Stimulated activated CD4-positive, alpha-beta T cell treated with anti-CD3 and anti-CD28 coated beads, Interleukin-15, amount 100 ng/mL, for 24 hours (primary cell): ENCODE results near the gene CORIN.
"Not testable (repeated sequence)": the region's sequence is repeated elsewhere in the genome, so short reads cannot be mapped to it uniquely, and the experiment has no call there.

Experiments
- DNase-seq: peaks from one replicate; pipeline ENCODE4 v3.0.0-alpha.2; 2020

Gene CORIN

DNA sequence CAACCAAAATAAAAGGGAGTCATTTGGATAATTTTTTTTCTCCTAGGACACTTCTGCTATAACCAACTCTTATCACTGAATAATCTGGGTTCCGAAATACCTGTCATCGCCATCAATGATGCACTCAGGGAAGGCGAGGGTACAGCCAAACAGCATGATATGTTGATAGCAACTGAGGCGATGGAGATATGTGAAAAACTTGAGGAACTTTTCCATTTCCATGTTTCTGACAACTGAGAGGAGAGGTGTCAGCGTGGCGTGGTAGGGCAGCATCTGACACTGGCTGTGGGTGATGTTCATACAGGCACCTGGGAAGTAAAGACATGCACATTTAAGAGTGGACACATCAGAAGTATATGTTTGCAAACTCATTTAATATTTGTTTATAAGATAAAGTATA, 74.6 kb downstream of the CORIN start:
- DNase-seq = no peak

GRCh38 chr4:47762376-47763266, 75.2 kb downstream of the CORIN start:
- DNase-seq = no peak

DNA sequence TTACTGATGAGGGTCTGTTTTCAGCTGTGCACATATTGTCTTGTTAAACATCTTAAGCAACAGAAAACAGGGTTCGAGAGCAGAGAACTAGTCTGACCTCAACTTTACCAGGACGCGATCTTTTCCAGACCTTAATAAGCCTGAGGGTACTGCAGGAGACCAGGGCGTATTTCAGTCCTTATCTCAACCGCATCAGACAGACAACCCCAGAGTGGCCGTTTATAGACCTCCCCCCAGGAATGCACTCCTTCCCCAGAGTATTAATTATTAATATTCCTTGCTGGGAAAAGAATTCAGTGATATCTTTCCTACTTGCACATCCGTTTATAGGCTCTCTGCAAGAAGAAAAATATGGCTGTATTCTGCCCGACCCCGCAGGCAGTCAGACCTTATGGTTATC, 84.6 kb downstream of the CORIN start:
- not testable (repeated sequence) for DNase-seq

DNA sequence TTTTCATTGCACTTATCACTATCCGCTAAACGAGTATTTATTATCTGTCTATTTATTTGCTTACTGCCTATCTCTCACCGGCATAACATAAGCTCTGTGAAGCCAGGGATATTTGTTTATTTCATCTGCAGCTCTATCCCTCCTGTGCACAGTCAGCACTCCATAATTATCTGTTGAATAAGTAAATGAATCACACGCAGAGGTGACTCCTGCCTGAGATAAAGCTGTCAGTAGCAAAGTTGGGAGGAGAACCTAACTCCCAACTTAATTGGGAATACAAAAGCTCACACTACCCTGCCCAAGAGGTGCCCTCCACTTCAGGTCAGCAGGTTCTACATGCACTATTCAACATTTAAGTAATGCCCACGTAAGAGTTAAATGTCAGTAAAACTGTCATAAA, 85.7 kb downstream of the CORIN start:
- DNase-seq = no peak

GRCh38 chr4:47750788-47751187, 87.1 kb downstream of the CORIN start:
- DNase-seq = no peak

- no peak for DNase-seq
Measured at GRCh38 chr4:47749858-47750257, 88.0 kb downstream of the CORIN start.

DNA sequence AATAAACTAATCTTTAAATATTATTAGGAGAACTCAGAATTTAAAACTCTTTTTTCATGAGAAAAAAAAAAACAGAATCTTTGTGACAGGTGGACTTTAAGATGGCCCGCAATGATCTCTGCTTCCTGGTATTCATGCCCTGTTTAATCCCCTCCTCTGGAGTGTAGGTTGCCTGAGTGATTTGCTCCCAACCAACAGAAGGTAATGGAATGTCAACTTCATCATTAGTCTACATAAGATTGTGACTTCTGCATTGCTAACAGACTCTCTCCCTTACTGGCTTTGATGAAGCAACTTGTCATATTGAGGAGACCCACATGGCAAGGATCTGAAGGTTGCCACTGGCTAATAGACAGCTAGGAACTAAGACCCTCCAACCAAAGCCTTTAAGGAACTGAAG, 88.8 kb downstream of the CORIN start:
- no peak for DNase-seq

GRCh38 chr4:47747846-47748494, 89.9 kb downstream of the CORIN start:
- no peak for DNase-seq

DNA sequence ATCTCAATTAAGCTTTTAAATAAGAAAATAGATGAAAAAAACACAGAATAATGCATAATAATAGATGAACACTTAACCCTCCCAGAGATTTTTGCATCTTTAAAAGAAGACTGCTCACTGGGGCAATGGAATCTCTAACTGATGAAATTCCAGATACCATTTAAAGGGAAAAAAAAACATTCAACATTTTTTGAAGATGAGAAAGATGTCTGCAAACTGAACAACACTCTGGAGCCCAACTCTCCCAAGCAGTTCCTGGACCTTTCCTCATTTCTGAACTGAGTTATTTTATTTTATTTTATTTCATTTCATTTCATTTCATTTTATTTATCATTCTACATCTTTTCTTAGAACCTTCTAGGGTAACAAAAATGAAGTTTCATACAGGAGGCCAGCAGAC, 90.7 kb downstream of the CORIN start:
- no peak for DNase-seq

- no peak for DNase-seq
Measured at GRCh38 chr4:47746122-47746521, 91.7 kb downstream of the CORIN start.

DNA sequence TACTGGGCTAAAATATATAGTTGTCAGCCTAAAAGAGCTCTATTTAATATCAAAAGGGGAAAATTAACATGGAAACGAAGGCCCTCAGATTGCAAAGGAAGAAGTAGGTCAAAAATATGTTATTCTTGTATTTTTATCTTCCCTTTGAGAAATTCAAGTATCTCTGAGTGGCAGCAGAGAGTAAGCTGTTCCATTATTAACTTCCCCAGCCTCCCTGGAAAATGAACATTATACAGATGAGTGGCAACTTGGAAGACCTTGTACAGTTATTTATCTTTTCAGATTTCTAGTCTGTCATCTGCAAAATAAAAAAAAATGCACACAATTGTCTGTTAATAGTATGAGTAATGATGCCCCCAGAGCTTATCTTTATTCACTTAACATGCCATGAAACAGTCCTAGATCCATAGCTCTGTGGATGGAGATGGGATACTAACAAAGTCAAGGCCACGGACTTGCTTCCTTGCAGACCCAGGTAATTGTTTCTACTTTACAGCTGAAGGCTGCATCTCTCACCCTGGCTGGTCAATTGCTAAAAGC, 93.0 kb downstream of the CORIN start:
- DNase-seq = no peak

DNA sequence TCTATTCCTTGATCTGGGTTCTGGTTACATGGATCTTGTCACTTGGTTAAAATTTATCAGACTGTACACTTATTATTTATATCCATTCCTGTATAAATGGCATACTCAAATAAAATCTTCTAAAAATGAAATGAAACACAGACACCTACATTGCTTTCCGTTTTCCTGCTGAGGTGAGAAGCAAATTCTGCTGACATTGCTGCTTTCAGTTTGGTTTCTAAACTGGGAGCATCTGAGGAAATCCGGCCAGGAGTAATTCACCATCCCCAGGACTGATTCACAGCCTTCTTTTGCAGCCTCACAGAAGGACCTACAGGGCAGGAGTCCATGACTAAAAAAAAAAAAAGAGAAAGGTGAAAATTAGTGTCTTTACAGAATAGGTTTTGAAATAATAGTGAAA, 93.6 kb downstream of the CORIN start:
- DNase-seq = no peak

DNA sequence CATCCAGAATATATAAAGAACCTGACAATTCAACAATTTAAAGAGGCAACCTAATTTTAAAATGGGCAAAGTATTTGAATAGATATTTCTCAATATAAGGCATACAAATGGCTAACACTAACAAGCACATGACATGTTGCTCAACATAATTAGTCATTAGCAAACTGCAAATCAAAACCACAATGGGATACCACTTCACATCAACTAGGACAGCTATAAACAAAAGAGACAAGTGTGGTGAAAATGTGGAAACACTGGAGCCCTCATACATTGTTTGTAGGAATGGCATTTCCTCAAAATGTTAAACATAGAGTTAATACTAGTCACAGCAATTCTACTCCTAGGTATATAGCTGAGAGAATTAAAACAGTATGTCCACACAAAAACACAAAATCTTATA, 96.7 kb downstream of the CORIN start:
- no peak for DNase-seq

- no peak for DNase-seq
Measured at GRCh38 chr4:47737326-47737725, 100.5 kb downstream of the CORIN start.

DNA sequence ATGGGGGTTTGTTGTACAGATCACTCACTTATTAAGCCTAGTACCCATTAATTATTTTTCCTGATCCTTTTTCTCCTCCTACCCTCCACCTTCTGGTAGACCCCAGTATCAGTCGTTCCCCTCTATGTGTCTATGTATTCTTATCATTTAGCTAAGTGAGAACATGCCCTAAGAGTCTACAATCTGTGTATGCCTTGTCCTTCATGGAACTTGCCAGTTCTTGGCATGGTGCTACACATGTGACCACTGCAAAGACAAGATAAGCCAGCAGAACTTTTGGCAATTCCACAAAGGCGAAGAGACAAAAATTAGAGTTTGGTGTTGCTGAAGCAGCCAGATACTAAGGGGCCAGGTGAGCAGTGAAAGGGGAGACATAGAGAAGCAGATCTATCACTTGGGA, 101.3 kb downstream of the CORIN start:
- DNase-seq = no peak

DNA sequence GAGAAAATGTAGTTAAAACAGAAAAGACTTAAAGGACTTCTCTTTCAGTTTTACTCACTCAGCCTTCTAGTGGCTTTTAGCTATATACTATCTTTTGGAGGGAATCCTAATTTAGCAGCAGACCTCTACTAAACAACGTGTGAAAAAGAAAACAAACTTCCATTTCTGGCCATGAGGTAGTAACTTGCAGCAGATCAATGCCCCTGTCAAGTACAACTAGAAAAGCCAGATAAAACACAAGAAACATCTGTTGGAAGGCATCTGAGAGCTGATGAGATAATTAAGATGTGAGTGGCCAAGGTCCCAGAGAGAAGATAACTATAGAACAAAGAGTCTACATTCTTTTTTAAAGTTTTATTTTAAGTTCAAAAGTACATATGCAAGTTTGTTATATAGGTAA, 101.7 kb downstream of the CORIN start:
- DNase-seq = no peak

- DNase-seq = no peak
Measured at GRCh38 chr4:47733302-47734175, 104.3 kb downstream of the CORIN start.

GRCh38 chr4:47731182-47731581, 106.7 kb downstream of the CORIN start:
- no peak for DNase-seq

- DNase-seq = no peak
Measured at GRCh38 chr4:47729131-47729680, 108.7 kb downstream of the CORIN start.

DNA sequence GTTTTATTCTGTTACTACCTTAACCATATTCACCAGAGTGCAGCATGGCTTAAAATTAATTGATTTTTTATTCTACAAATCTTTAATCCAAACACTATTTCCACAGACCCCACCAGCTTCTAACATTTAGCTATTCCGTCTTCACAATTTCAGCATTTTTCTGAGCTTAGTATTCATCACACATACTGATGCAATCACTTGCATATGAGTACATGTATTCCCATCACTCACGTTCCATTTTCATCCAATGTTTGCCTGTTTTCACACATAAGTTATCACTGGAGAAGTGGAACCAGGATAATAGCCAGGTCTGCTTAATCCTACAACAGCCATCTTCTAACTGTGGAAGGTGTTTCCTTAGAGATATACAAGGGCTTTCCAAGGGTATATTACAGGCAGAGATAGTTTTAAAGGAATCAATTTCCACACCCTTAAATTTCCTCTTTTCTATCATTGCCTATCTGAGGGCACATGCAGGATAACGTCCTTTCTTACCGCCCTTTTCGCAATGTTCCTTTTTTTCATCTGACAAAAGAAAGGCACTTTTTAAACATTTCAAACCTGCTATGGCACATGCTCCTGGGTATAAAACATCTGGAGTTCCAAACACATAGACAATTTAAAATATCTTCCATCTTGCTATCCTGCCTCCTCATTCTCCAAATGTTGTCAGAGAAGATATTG, 115.8 kb downstream of the CORIN start:
- no peak for DNase-seq

GRCh38 chr4:47721485-47721884, 116.4 kb downstream of the CORIN start:
- no peak for DNase-seq

GRCh38 chr4:47720787-47721186, 117.1 kb downstream of the CORIN start:
- no peak for DNase-seq
